Neutrophil (primary cell): ENCODE data around the gene ODR4.
"Not testable (repeated sequence)": the region's sequence is repeated elsewhere in the genome, so short reads cannot be mapped to it uniquely, and the experiment has no call there.

Source experiments
- H3K27ac ChIP-seq: fragments of 200-600 bp; sonication (generic); 2 replicates; pipeline ENCODE4 v1.5.1; 2016; ENCODE audit warnings: mild to moderate bottlenecking, moderate library complexity
- H3K27me3 ChIP-seq: fragments of 200-600 bp; sonication (generic); 2 replicates; pipeline ENCODE4 v1.6.0; 2016; ENCODE audit warnings: mild to moderate bottlenecking
- H3K36me3 ChIP-seq: fragments of 200-600 bp; sonication (generic); 2 replicates; pipeline ENCODE4 v1.5.1; 2017
- H3K4me1 ChIP-seq, 2 experiments: fragments of 200-600 bp in 1 of 2; sonication (generic) in 1 of 2; 1 replicate in 1 of 2; 2 replicates in 1 of 2; pipeline versions ENCODE4 v1.5.1 to v1.6.1; 2013 to 2016; ENCODE audit warnings: low read depth in 1 of 2, low read length in 1 of 2, mild to moderate bottlenecking in 1 of 2, moderate library complexity in 1 of 2; ENCODE audit not compliant: control insufficient read depth in 1 of 2, insufficient read depth in 1 of 2
- H3K4me3 ChIP-seq, 2 experiments: fragments of 200-600 bp in 1 of 2; sonication (generic) in 1 of 2; 1 replicate in 1 of 2; 2 replicates in 1 of 2; pipeline ENCODE4 v1.5.1; 2013 to 2016; ENCODE audit warnings: low read depth in 1 of 2, low read length in 1 of 2, mild to moderate bottlenecking in 1 of 2, moderate library complexity in 1 of 2
- H3K9me3 ChIP-seq: fragments of 200-600 bp; sonication (generic); 2 replicates; pipeline ENCODE4 v1.5.1; 2016
- CTCF ChIP-seq: fragments of 200-600 bp; sonication (generic); IDR thresholded peaks from 2 replicates; pipeline ENCODE4 v1.5.1; 2016; ENCODE audit warnings: antibody characterized with exemption

Gene ODR4

GRCh38 chr1:186461014-186461413 is 85.4 kb downstream of the ODR4 start, which contains the start of gene PDC:
TSS of gene PDC (minus strand) at chr1:186461114. CDS start at chr1:186449459, 11,655 bp downstream.
- no peaks in the 10 kb centered on the region for H3K27me3 ChIP-seq
- H3K4me1 ChIP-seq, result no peaks in the 10 kb centered on the region
- no peak for TF ChIP-seq CTCF
- H3K36me3 ChIP-seq, result no peaks in the 10 kb centered on the region
- no peaks in the 10 kb centered on the region for H3K9me3 ChIP-seq
- no peak within 1 kb of the TSS for H3K27ac ChIP-seq
- H3K4me3 ChIP-seq, result no peak within 1 kb of the TSS

GRCh38 chr1:186463511-186463910 is 87.9 kb downstream of the ODR4 start:
- Histone ChIP-seq H3K36me3 (no peaks in the 10 kb centered on the region), H3K27me3 (no peaks in the 10 kb centered on the region), H3K27ac (no peak overlapping the region), H3K4me1 (no peaks in the 10 kb centered on the region), H3K4me3 (no peak overlapping the region), H3K9me3 (no peaks in the 10 kb centered on the region)
- TF ChIP-seq CTCF, result no peak

- Histone ChIP-seq H3K27me3 (no peaks in the 10 kb centered on the region), H3K4me3 (no peak overlapping the region), H3K36me3 (no peaks in the 10 kb centered on the region)
These were observed 88.3 kb downstream of the ODR4 start for GRCh38 chr1:186463926-186464325.

GRCh38 chr1:186465491-186465890 is 89.9 kb downstream of the ODR4 start:
- not testable (repeated sequence) for H3K9me3 ChIP-seq, H3K27me3 ChIP-seq, H3K36me3 ChIP-seq, H3K4me3 ChIP-seq, H3K27ac ChIP-seq, H3K4me1 ChIP-seq

More at GRCh38 chr1:186463926-186464325, 88.3 kb downstream of the ODR4 start:
- Histone ChIP-seq H3K4me1 (no peaks in the 10 kb centered on the region), H3K27ac (no peak overlapping the region), H3K9me3 (no peaks in the 10 kb centered on the region)
- TF ChIP-seq CTCF, result no peak

- no peak overlapping the region for H3K4me3 ChIP-seq
- no peaks in the 10 kb centered on the region for H3K36me3 ChIP-seq
- no peaks in the 10 kb centered on the region for H3K27me3 ChIP-seq
- H3K27ac ChIP-seq, result no peak overlapping the region
- H3K9me3 ChIP-seq, result no peaks in the 10 kb centered on the region
- H3K4me1 ChIP-seq, result no peaks in the 10 kb centered on the region
- TF ChIP-seq CTCF, result no peak
These were observed 90.3 kb downstream of the ODR4 start for GRCh38 chr1:186465946-186466345.
